MG63 (cell line): ENCODE measurements around the gene MOSMO. TPM values are rescaled to one million over a fixed set of nuclear protein-coding genes. Genes with fewer than 3 reads are reported as not detected.
"Not testable (repeated sequence)": the region's sequence is repeated elsewhere in the genome, so short reads cannot be mapped to it uniquely, and the experiment has no call there.

Experiments used
- DNase-seq: peaks from one replicate; pipeline ENCODE4 v3.0.0-alpha.2; 2020
- H3K27me3 ChIP-seq: fragments of 250-450 bp; sonication (Bioruptor Pico); 2 replicates; pipeline ENCODE4 v1.5.1; 2020; ENCODE audit warnings: mild to moderate bottlenecking, moderate library complexity
- H3K36me3 ChIP-seq: fragments of 250-450 bp; sonication (Bioruptor Pico); 2 replicates; pipeline ENCODE4 v1.5.1; 2020; ENCODE audit warnings: mild to moderate bottlenecking, moderate library complexity
- H3K4me3 ChIP-seq: fragments of 250-450 bp; sonication (Bioruptor Pico); 2 replicates; pipeline ENCODE4 v1.5.1; 2020; ENCODE audit warnings: mild to moderate bottlenecking, moderate library complexity
- H3K9me3 ChIP-seq: fragments of 250-450 bp; sonication (Bioruptor Pico); 2 replicates; pipeline ENCODE4 v1.5.1; 2020; ENCODE audit warnings: mild to moderate bottlenecking, moderate library complexity
- total RNA-seq: library from RNA; depleted of rRNA; stranded (reverse); fragments of >200 nt; shearing (Covaris generic); gene quantifications from 2 replicates; pipeline ENCODE4 v1.2.3, GENCODE V29; 2014; ENCODE audit warnings: low replicate concordance; rRNA removed

MOSMO gene
- total RNA-seq, 1 experiment from 2014 or later, result 17.6 TPM

DNA sequence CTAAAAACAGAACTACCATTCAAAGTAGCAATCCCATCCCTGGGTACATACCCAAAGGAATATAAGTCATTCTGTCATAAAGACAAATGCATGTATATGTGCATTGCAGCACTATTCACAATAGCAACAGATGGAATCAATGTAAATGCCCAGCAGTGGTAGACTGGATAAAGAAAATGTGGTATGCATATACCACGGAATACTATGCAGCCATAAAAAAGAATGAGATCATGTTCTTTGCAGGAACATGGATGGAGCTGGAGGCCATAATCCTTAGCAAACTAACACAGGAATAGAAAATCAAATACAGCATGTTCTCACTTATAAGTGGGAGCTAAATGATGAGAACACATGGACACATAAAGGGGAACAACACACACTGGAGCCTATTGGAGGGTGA lies 120.6 kb downstream of the MOSMO start:
- not testable (repeated sequence) for H3K9me3 ChIP-seq, DNase-seq, H3K36me3 ChIP-seq, H3K27me3 ChIP-seq, H3K4me3 ChIP-seq

- no peak overlapping the region for H3K4me3 ChIP-seq
These were observed 122.6 kb downstream of the MOSMO start for GRCh38 chr16:22130528-22130927.

GRCh38 chr16:22132801-22133200 lies 124.9 kb downstream of the MOSMO start:
- 0 out of 2 replicates have a peak, but pooled peaks cover 3% of the 10 kb centered on the region for H3K27me3 ChIP-seq
- H3K9me3 ChIP-seq, result no peaks in the 10 kb centered on the region
- no peak overlapping the region for H3K4me3 ChIP-seq
- no peaks in the 10 kb centered on the region for H3K36me3 ChIP-seq
- DNase-seq, result no peak

More at GRCh38 chr16:22130528-22130927, 122.6 kb downstream of the MOSMO start:
- no peaks in the 10 kb centered on the region for H3K27me3 ChIP-seq
- DNase-seq, result no peak
- no peaks in the 10 kb centered on the region for H3K36me3 ChIP-seq
- no peaks in the 10 kb centered on the region for H3K9me3 ChIP-seq

Other genes starting within 250 kb of the MOSMO start
- 4.2 and 4.9 TPM in 2 replicates for gene NPIPB4, start 150.4 kb upstream of the MOSMO start, total RNA-seq
- 67.6 and 69.0 TPM in 2 replicates for gene UQCRC2, start 54.8 kb upstream of the MOSMO start, total RNA-seq
- gene PDZD9, start 7.0 kb upstream of the MOSMO start, total RNA-seq, result not detected in 2 replicates
- not detected in 2 replicates for gene VWA3A, start 84.4 kb downstream of the MOSMO start, total RNA-seq
- not detected in 2 replicates for gene SDR42E2, start 154.4 kb downstream of the MOSMO start, total RNA-seq
- gene EEF2K, start 198.2 kb downstream of the MOSMO start, total RNA-seq, result 11.5 and 27.1 TPM in 2 replicates